Activated naive CD4-positive, alpha-beta T cell treated with anti-CD3 and anti-CD28 coated beads, Interleukin-2, amount 50 U/mL, for 24 hours (primary cell): Measurements from ENCODE around the gene RAB44.

Experiments used
- H3K27ac Mint-ChIP-seq: one replicate; pipeline ENCODE4 v1.8.0; 2021; ENCODE audit warnings: mild to moderate bottlenecking, mixed read lengths
- H3K27me3 Mint-ChIP-seq: one replicate; pipeline ENCODE4 v1.8.0; 2021; ENCODE audit warnings: mixed read lengths
- H3K36me3 Mint-ChIP-seq: one replicate; pipeline ENCODE4 v1.8.0; 2021; ENCODE audit warnings: mixed read lengths
- H3K4me1 Mint-ChIP-seq: one replicate; pipeline ENCODE4 v1.8.0; 2021; ENCODE audit warnings: mixed read lengths
- H3K4me3 Mint-ChIP-seq: one replicate; pipeline ENCODE4 v1.8.0; 2021; ENCODE audit warnings: mild to moderate bottlenecking, mixed read lengths
- H3K9me3 Mint-ChIP-seq: one replicate; pipeline ENCODE4 v1.8.0; 2021; ENCODE audit warnings: mixed read lengths

The RAB44 gene

GRCh38 chr6:36754582-36755434 is 57.2 kb downstream of the RAB44 start:
- Mint-ChIP-seq H3K36me3 (no peaks in the 10 kb centered on the region), H3K27ac (peak overlapping the region; percentile 87), H3K9me3 (no peaks in the 10 kb centered on the region), H3K27me3 (no peaks in the 10 kb centered on the region), H3K4me3 (peak overlapping the region; percentile 65), H3K4me1 (peaks cover 49% of the 10 kb centered on the region)

- Mint-ChIP-seq H3K27me3 (no peaks in the 10 kb centered on the region), H3K4me1 (peaks cover 49% of the 10 kb centered on the region), H3K36me3 (no peaks in the 10 kb centered on the region), H3K9me3 (no peaks in the 10 kb centered on the region), H3K4me3 (peak overlapping the region; percentile 65), H3K27ac (peak overlapping the region; percentile 87)
Measured at GRCh38 chr6:36755435-36756348, 58.1 kb downstream of the RAB44 start.

GRCh38 chr6:36756786-36757185 is 59.2 kb downstream of the RAB44 start:
- H3K4me1 Mint-ChIP-seq: peaks cover 49% of the 10 kb centered on the region
- no peaks in the 10 kb centered on the region for H3K9me3 Mint-ChIP-seq
- no peak overlapping the region for H3K4me3 Mint-ChIP-seq
- no peaks in the 10 kb centered on the region for H3K27me3 Mint-ChIP-seq
- peak overlapping the region; percentile 87 for H3K27ac Mint-ChIP-seq
- H3K36me3 Mint-ChIP-seq: no peaks in the 10 kb centered on the region

GRCh38 chr6:36757206-36757605 is 59.6 kb downstream of the RAB44 start:
- no peaks in the 10 kb centered on the region for H3K36me3 Mint-ChIP-seq
- peaks cover 48% of the 10 kb centered on the region for H3K4me1 Mint-ChIP-seq
- H3K9me3 Mint-ChIP-seq: no peaks in the 10 kb centered on the region
- peak overlapping the region; percentile 37 for H3K4me3 Mint-ChIP-seq
- no peaks in the 10 kb centered on the region for H3K27me3 Mint-ChIP-seq
- H3K27ac Mint-ChIP-seq: no peak overlapping the region

- H3K27ac Mint-ChIP-seq: no peak overlapping the region
- H3K27me3 Mint-ChIP-seq: no peaks in the 10 kb centered on the region
- no peaks in the 10 kb centered on the region for H3K36me3 Mint-ChIP-seq
- peaks cover 43% of the 10 kb centered on the region for H3K4me1 Mint-ChIP-seq
- no peaks in the 10 kb centered on the region for H3K9me3 Mint-ChIP-seq
- no peak overlapping the region for H3K4me3 Mint-ChIP-seq
Measured at GRCh38 chr6:36757943-36758508, 60.4 kb downstream of the RAB44 start.

- H3K4me1 Mint-ChIP-seq: peaks cover 43% of the 10 kb centered on the region
- no peak overlapping the region for H3K27ac Mint-ChIP-seq
- H3K9me3 Mint-ChIP-seq: no peaks in the 10 kb centered on the region
- H3K27me3 Mint-ChIP-seq: no peaks in the 10 kb centered on the region
- no peak overlapping the region for H3K4me3 Mint-ChIP-seq
- no peaks in the 10 kb centered on the region for H3K36me3 Mint-ChIP-seq
Measured at GRCh38 chr6:36758516-36759147, 61.0 kb downstream of the RAB44 start.

- Mint-ChIP-seq H3K36me3 (no peaks in the 10 kb centered on the region), H3K4me3 (no peak overlapping the region), H3K9me3 (no peaks in the 10 kb centered on the region), H3K4me1 (peaks cover 40% of the 10 kb centered on the region), H3K27ac (no peak overlapping the region), H3K27me3 (no peaks in the 10 kb centered on the region)
Measured at GRCh38 chr6:36759148-36759759, 61.6 kb downstream of the RAB44 start.

- no peak overlapping the region for H3K4me3 Mint-ChIP-seq
- H3K27ac Mint-ChIP-seq: no peak overlapping the region
- no peaks in the 10 kb centered on the region for H3K27me3 Mint-ChIP-seq
- H3K4me1 Mint-ChIP-seq: peaks cover 25% of the 10 kb centered on the region
- H3K9me3 Mint-ChIP-seq: no peaks in the 10 kb centered on the region
- H3K36me3 Mint-ChIP-seq: no peaks in the 10 kb centered on the region
Measured at GRCh38 chr6:36760685-36761435, 63.2 kb downstream of the RAB44 start.

GRCh38 chr6:36762123-36762522 is 64.5 kb downstream of the RAB44 start:
- no peaks in the 10 kb centered on the region for H3K27me3 Mint-ChIP-seq
- no peaks in the 10 kb centered on the region for H3K36me3 Mint-ChIP-seq
- no peak overlapping the region for H3K4me3 Mint-ChIP-seq
- H3K4me1 Mint-ChIP-seq: peaks cover 18% of the 10 kb centered on the region
- H3K9me3 Mint-ChIP-seq: no peaks in the 10 kb centered on the region
- no peak overlapping the region for H3K27ac Mint-ChIP-seq

GRCh38 chr6:36765190-36765589 is 67.6 kb downstream of the RAB44 start:
- no peak overlapping the region for H3K4me3 Mint-ChIP-seq
- no peaks in the 10 kb centered on the region for H3K36me3 Mint-ChIP-seq
- no peaks in the 10 kb centered on the region for H3K27me3 Mint-ChIP-seq
- H3K4me1 Mint-ChIP-seq: peaks cover 32% of the 10 kb centered on the region
- H3K27ac Mint-ChIP-seq: no peak overlapping the region
- H3K9me3 Mint-ChIP-seq: no peaks in the 10 kb centered on the region

- Mint-ChIP-seq H3K4me3 (no peak overlapping the region), H3K36me3 (no peaks in the 10 kb centered on the region), H3K9me3 (no peaks in the 10 kb centered on the region), H3K27me3 (no peaks in the 10 kb centered on the region), H3K27ac (no peak overlapping the region), H3K4me1 (peaks cover 38% of the 10 kb centered on the region)
Measured at GRCh38 chr6:36765594-36766398, 68.2 kb downstream of the RAB44 start.

- H3K27me3 Mint-ChIP-seq: no peaks in the 10 kb centered on the region
- H3K4me3 Mint-ChIP-seq: no peak overlapping the region
- H3K9me3 Mint-ChIP-seq: no peaks in the 10 kb centered on the region
- H3K36me3 Mint-ChIP-seq: no peaks in the 10 kb centered on the region
- no peak overlapping the region for H3K27ac Mint-ChIP-seq
- H3K4me1 Mint-ChIP-seq: peaks cover 44% of the 10 kb centered on the region
Measured at GRCh38 chr6:36766399-36766945, 68.8 kb downstream of the RAB44 start.

GRCh38 chr6:36769183-36769675 is 71.6 kb downstream of the RAB44 start:
- Mint-ChIP-seq H3K27me3 (no peaks in the 10 kb centered on the region), H3K36me3 (no peaks in the 10 kb centered on the region), H3K9me3 (no peaks in the 10 kb centered on the region), H3K4me3 (peak overlapping the region; percentile 36), H3K27ac (peak overlapping the region; percentile 93), H3K4me1 (peaks cover 51% of the 10 kb centered on the region)
